Iris pigment epithelial cell (primary cell): ENCODE measurements around the gene PLCL2.
"Not testable (repeated sequence)": the region's sequence is repeated elsewhere in the genome, so short reads cannot be mapped to it uniquely, and the experiment has no call there.

Source experiments
- DNase-seq: peaks from one replicate; pipeline ENCODE4 v3.0.0-alpha.2; 2011; ENCODE audit warnings: low read depth

PLCL2 gene

GRCh38 chr3:16961621-16962205 is 77.0 kb downstream of the PLCL2 start:
- no peak for DNase-seq

GRCh38 chr3:16975083-16975482 is 90.3 kb downstream of the PLCL2 start:
- no peak for DNase-seq

- peak; percentile 31 for DNase-seq
Measured at GRCh38 chr3:16978234-16978920, 93.6 kb downstream of the PLCL2 start.

- no peak for DNase-seq
Measured at GRCh38 chr3:16978921-16979271, 94.1 kb downstream of the PLCL2 start.

- DNase-seq: not testable (repeated sequence)
Measured at GRCh38 chr3:16979769-16980515, 95.2 kb downstream of the PLCL2 start.

GRCh38 chr3:16980526-16980925 is 95.8 kb downstream of the PLCL2 start:
- DNase-seq: not testable (repeated sequence)

- DNase-seq: no peak
Measured at GRCh38 chr3:16982460-16982859, 97.7 kb downstream of the PLCL2 start.

- DNase-seq: no peak
Measured at GRCh38 chr3:16985608-16986007, 100.9 kb downstream of the PLCL2 start.

- no peak for DNase-seq
Measured at GRCh38 chr3:16987141-16987540, 102.4 kb downstream of the PLCL2 start.

GRCh38 chr3:16990163-16990562 is 105.4 kb downstream of the PLCL2 start:
- no peak for DNase-seq

GRCh38 chr3:16992198-16992597 is 107.4 kb downstream of the PLCL2 start:
- DNase-seq: no peak

GRCh38 chr3:16993227-16993626 is 108.5 kb downstream of the PLCL2 start:
- DNase-seq: peak; percentile 78

- no peak for DNase-seq
Measured at GRCh38 chr3:16994854-16995525, 110.2 kb downstream of the PLCL2 start.

- DNase-seq: no peak
Measured at GRCh38 chr3:16995601-16996000, 110.8 kb downstream of the PLCL2 start.

GRCh38 chr3:16998236-16998923 is 113.6 kb downstream of the PLCL2 start:
- DNase-seq: no peak

- DNase-seq: peak; percentile 46
Measured at GRCh38 chr3:16999161-16999560, 114.4 kb downstream of the PLCL2 start.

- no peak for DNase-seq
Measured at GRCh38 chr3:16999871-17000270, 115.1 kb downstream of the PLCL2 start.

- DNase-seq: no peak
Measured at GRCh38 chr3:17003457-17003856, 118.7 kb downstream of the PLCL2 start.

- DNase-seq: no peak
Measured at GRCh38 chr3:17006132-17006852, 121.5 kb downstream of the PLCL2 start.

- no peak for DNase-seq
Measured at GRCh38 chr3:17007284-17007683, 122.5 kb downstream of the PLCL2 start.

- DNase-seq: no peak
Measured at GRCh38 chr3:17009826-17010225, 125.1 kb downstream of the PLCL2 start.
